Muscle of leg (tissue), 11 donors: Measurements from ENCODE around the gene STRA6. TPM values are rescaled to one million over a fixed set of nuclear protein-coding genes. Genes with fewer than 3 reads are reported as not detected.

ENCODE experiments used
- DNase-seq: peaks from one replicate; pipeline ENCODE4 v3.0.0; 2013
- H3K27ac ChIP-seq: one replicate; pipeline ENCODE4 v1.5.1; 2013; ENCODE audit warnings: mild to moderate bottlenecking, low read length, control low read depth
- H3K27me3 ChIP-seq: one replicate; pipeline ENCODE4 v1.6.1; 2013; ENCODE audit warnings: low read length; ENCODE audit not compliant: control insufficient read depth, insufficient read depth
- H3K36me3 ChIP-seq: one replicate; pipeline ENCODE4 v1.6.1; 2013; ENCODE audit warnings: low read length; ENCODE audit not compliant: control insufficient read depth, insufficient read depth
- H3K4me1 ChIP-seq: one replicate; pipeline ENCODE4 v1.6.1; 2013; ENCODE audit warnings: low read length; ENCODE audit not compliant: control insufficient read depth, insufficient read depth
- H3K4me3 ChIP-seq: one replicate; pipeline ENCODE4 v1.5.1; 2013; ENCODE audit warnings: low read length, control low read depth
- H3K9me3 ChIP-seq: replicated peaks from 2 replicates; pipeline ENCODE4 v1.6.1; 2013; ENCODE audit warnings: low read depth, low read length; ENCODE audit not compliant: control insufficient read depth
- WGBS: methylation state at CpG from one replicate; pipeline ENCODE4 v1.1.5; 2013; ENCODE audit warnings: missing lambda C conversion rate; ENCODE audit not compliant: insufficient coverage; 5-methylcytosine and 5-hydroxymethylcytosine counted together
- polyA plus RNA-seq, 8 donors: library from polyadenylated mRNA; unstranded; fragments of 120-200 nt; gene quantifications; one replicate each; pipeline versions ENCODE4 v1.2.1 to v1.2.3, GENCODE V29; 2013; ENCODE audit warnings: inconsistent platforms in 1 of 8, low replicate concordance in 1 of 8; ENCODE audit not compliant: insufficient read length in 8 of 8, insufficient read depth in 1 of 8
- total RNA-seq: library from RNA; stranded (reverse); fragments of 120-200 nt; gene quantifications from one replicate; pipeline ENCODE4 v1.2.4, GENCODE V29; 2013

The STRA6 gene
- total and polyA plus RNA-seq, 9 donors, result 0.40 to 2.0 (median 1.1) TPM

DNA sequence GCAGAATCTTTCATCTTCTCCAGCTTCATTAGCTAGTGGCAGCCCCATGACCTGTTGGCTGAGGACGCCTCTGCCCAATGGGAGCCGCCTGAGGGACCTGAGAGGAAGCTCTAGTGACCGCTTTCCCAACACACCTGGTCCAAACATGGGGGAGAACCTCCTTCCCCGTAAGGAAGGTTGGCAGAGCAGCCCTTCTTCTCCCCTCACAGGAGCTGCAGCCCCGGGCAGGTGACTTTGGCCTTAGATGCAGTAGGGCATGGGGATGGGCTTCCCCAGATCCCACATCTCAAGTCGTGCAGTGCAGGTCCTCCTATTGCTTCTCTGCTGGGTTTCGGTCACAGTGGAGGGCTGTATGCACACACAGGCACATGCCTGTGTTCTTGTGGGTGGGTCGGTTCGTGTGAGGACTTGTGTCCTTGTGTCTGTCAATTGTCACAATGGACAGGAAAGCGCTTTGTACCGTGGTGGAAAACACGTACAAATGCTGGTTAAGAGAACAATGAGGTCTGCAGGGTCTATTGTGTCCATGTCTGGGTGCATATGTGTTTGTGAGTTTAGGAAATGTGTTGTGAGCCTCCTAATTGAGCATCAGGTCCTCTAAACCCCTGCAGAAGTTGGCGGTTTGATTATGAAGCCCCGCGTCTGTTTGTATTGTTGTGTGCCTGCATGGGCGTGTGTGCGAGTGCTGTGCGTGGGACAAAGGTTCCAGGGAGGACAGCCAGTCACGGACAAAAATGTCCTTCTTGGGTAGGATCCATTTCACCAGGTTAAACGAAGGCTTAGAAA, 70.8 kb downstream of the STRA6 start:
- Histone ChIP-seq H3K4me1 (peaks cover 46% of the 10 kb centered on the region), H3K9me3 (peaks cover 4% of the 10 kb centered on the region), H3K4me3 (no peak overlapping the region), H3K36me3 (no peaks in the 10 kb centered on the region), H3K27me3 (peaks cover 94% of the 10 kb centered on the region), H3K27ac (no peak overlapping the region)
- 41% methylated on average over 16 of the region's 20 CpGs for WGBS
- DNase-seq, result no peak

DNA sequence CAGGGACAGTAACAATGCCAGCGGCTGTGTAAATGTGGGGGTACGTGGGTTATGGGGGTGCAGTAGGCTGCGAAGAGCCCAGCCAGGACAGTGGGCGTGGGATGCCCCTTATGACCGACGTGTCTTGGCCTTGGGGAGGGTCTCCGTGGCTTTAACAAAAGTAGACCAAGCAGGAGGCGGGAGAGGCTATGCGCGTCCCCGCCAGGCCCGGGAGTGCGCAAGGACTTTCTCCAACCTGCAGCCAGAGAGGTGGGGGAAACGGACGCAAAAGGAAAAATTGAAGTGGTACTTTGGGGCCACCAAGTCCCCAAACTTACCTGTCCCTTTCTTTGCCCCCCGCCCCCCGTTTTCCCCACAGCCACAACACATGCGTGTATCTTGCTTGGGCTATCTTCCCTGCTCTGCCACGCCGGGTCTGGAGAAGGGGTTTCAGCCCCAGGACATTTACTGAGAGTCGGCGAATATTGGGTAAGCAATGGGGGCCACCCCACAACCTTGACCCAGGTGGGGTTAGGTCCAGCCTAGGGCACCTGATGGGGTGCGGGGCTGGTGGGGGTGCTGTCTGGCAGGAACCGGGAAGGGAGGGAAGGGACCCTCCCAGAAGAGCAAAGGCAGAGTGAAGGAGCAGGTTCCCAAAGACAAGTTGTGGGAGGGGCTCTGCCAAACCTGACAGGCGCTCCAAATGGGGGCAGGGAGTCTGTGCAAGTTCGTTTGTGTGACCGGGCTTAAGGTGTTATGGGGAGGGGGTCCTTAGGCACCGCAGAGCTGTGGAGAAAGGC, 71.5 kb downstream of the STRA6 start:
- no peak for DNase-seq
- Histone ChIP-seq H3K27ac (peak overlapping the region; percentile 29), H3K27me3 (peaks cover 96% of the 10 kb centered on the region), H3K36me3 (no peaks in the 10 kb centered on the region), H3K9me3 (peaks cover 4% of the 10 kb centered on the region), H3K4me1 (peaks cover 42% of the 10 kb centered on the region), H3K4me3 (peak overlapping the region; percentile 26)
- 8% methylated on average over 10 of the region's 28 CpGs for WGBS

DNA sequence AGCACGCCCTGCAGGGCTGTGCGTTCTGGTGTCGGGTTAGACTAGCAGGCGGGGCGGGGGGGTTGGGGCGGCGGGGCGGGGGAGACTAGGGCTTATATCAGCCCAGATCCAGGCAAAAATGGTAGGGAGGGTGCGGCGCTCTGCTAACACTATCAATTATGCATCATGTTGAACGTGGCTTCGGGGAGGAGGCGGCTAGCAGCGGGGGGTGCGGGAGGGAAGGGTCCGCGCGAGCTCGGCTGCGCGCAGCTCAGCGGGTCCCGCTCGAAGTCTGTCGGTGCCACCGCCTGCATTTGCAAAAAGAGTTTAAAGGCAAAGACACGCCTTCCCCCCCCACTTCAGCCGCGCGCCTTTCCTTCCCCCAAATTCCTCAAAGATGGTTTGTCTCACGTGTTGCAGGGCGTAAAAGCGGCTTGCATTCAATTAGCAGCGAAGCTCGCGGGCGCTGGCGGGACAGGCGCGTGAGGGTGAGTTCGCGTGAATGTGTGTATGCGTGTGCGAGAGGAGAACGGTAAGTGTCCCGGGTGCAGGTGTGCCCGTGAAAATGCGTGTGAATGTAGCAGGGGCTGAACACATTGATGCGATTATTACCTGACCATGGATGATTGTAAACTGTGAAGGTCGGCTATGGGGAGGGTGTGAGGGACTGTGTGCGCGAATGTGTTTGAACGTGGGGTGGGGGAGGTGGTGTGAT, 72.3 kb downstream of the STRA6 start, which contains the start of gene ISLR2:
Gene ISLR2, plus strand, starts transcription at position 432 of the 694 bp plus-strand sequence. CDS start 2,169 bp downstream, outside the sequence.
- Histone ChIP-seq H3K27ac (peak within 1 kb of the TSS; percentile 69), H3K27me3 (peaks cover 92% of the 10 kb centered on the region), H3K4me1 (peaks cover 35% of the 10 kb centered on the region), H3K9me3 (peaks cover 4% of the 10 kb centered on the region), H3K36me3 (no peaks in the 10 kb centered on the region), H3K4me3 (peak within 1 kb of the TSS; percentile 26)
- WGBS, result 3% methylated on average over 20 of the region's 53 CpGs
- peak; percentile 71 for DNase-seq

DNA sequence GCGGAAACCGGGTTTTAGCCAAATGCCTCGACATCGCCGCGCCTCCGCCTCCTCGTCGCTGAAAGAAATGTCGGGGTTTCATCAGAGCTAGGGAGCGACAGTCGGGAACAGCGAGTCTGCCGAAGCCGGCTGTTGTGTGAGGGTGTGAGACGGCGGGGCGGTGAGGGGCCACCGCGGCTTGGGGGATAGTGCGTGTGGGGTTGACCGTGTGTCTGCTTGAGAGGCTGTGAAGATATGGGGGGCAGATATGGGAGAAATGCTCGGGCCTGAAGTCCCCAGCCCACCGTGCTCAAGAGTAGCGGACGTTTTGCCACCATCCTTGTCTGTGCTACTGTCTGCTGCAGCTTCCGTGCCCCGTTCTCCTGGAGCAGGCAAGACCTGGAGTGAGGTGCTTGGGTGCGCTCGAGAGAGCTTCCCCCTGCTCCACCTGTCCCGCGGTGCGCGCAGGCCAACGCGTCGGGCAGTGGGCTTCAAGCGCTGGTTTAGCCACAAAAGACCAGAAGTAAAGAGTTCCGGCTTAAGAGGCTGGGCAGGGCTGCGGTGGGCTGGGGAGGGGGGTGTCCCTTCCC, 72.9 kb downstream of the STRA6 start:
- H3K36me3 ChIP-seq, result no peaks in the 10 kb centered on the region
- 4% methylated on average over 31 of the region's 40 CpGs for WGBS
- H3K4me3 ChIP-seq, result peak overlapping the region; percentile 24
- peak overlapping the region; percentile 69 for H3K27ac ChIP-seq
- no peak for DNase-seq
- peaks cover 90% of the 10 kb centered on the region for H3K27me3 ChIP-seq
- H3K9me3 ChIP-seq, result peaks cover 4% of the 10 kb centered on the region
- H3K4me1 ChIP-seq, result peaks cover 34% of the 10 kb centered on the region

Other genes with a start within 250 kb of the STRA6 start
- 40.2 TPM for gene STOML1, start 210.5 kb downstream of the STRA6 start, total RNA-seq
- gene STOML1, start 210.5 kb downstream of the STRA6 start, polyA plus RNA-seq, result 10 to 100 TPM; 21.0 to 38.9 (median 32.6) TPM
- 15.2 TPM for gene PML, start 208.1 kb downstream of the STRA6 start, total RNA-seq
- gene PML, start 208.1 kb downstream of the STRA6 start, polyA plus RNA-seq, result 10 to 100 TPM; 21.8 to 47.2 (median 32.6) TPM
- gene GOLGA6A, start 120.2 kb downstream of the STRA6 start, total RNA-seq, result 0.13 TPM
- gene GOLGA6A, start 120.2 kb downstream of the STRA6 start, polyA plus RNA-seq, result 1 to 10 TPM in 1 of 8 donors, under 1 TPM in 6, not detected in 1; 0.10 to 1.2 (median 0.31) TPM
- 1.4 TPM for gene ISLR2, start 72.2 kb downstream of the STRA6 start, total RNA-seq
- 1 to 10 TPM; 2.9 to 5.8 (median 3.8) TPM for gene ISLR2, start 72.2 kb downstream of the STRA6 start, polyA plus RNA-seq
- gene ISLR, start 29.1 kb downstream of the STRA6 start, total RNA-seq, result 82.3 TPM
- 100 to 1,000 TPM; 148 to 270 (median 197) TPM for gene ISLR, start 29.1 kb downstream of the STRA6 start, polyA plus RNA-seq
- 0.04 TPM for gene CCDC33, start 33.5 kb upstream of the STRA6 start, total RNA-seq
- under 1 TPM in 5 of 8 donors, not detected in 3; 0.11 to 0.36 (median 0.30) TPM for gene CCDC33, start 33.5 kb upstream of the STRA6 start, polyA plus RNA-seq
- gene CYP11A1, start 164.9 kb upstream of the STRA6 start, total RNA-seq, result 1.2 TPM
- gene CYP11A1, start 164.9 kb upstream of the STRA6 start, polyA plus RNA-seq, result 1 to 10 TPM; 1.7 to 3.6 (median 2.4) TPM
- gene SEMA7A, start 231.2 kb upstream of the STRA6 start, total RNA-seq, result 4.9 TPM
- gene SEMA7A, start 231.2 kb upstream of the STRA6 start, polyA plus RNA-seq, result 10 to 100 TPM in 1 of 8 donors, 1 to 10 TPM in 7; 3.8 to 10.4 (median 7.0) TPM